ENCODE data around the gene ELOB. TPM values are rescaled to one million over a fixed set of nuclear protein-coding genes. Genes with fewer than 3 reads are reported as not detected.

Gene ELOB
- total RNA-seq (2022; extraction: Qiagen RNA extraction): 397 to 574 TPM (median 505 TPM) in 5 replicates

GRCh38 chr16:2777231-2777902 is at the start of gene ELOB:
TSS of gene ELOB (minus strand) at chr16:2777280. CDS start at chr16:2777239, 41 bp downstream.

GRCh38 chr16:2816751-2817339 is 39.8 kb upstream of the ELOB start, which contains the start of gene PRSS21:
TSS of gene PRSS21 (plus strand) at chr16:2817237. CDS start at chr16:2817269, 32 bp downstream.

DNA sequence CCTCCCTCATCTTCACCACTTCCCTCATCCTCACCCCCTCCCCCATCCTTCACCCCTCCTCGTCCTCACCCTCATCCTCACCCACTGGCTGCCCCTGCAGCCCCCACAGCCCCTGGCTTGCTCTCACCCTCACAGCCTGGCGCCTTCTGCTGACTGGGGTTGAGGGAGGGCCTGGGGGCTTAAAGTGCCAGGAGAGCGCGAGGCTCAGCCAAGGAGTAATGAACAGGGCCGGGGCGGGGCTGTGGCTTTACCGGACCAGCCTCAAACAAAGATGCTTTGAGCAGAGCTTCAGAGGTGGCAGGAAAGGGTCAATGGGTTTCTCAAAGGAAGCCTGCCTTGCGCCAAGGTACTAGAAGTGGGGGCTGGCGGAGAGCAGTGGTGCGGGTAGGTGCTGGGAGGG is 10.3 kb upstream of the ELOB start, which contains the start of gene PRSS33:
Gene PRSS33, minus strand, starts transcription at position 155 of the 400 bp plus-strand sequence. CDS start 1,013 bp downstream, outside the sequence.

GRCh38 chr16:2752035-2752849 is 24.8 kb downstream of the ELOB start, which contains the start of gene SRRM2:
TSS of gene SRRM2 (plus strand) at chr16:2752638. CDS start at chr16:2756365, 3,727 bp downstream.

Other genes with a start within 250 kb of the ELOB start
- gene CEMP1, start 245.9 kb downstream of the ELOB start, total RNA-seq (2022; extraction: Qiagen RNA extraction): not detected in 5 replicates
- 19.4 to 30.2 TPM (median 23.3 TPM) in 5 replicates for gene PDPK1, start 239.3 kb downstream of the ELOB start, total RNA-seq (2022; extraction: Qiagen RNA extraction)
- gene KCTD5, start 94.8 kb downstream of the ELOB start, total RNA-seq (2022; extraction: Qiagen RNA extraction): 38.0 to 43.5 TPM (median 41.8 TPM) in 5 replicates
- gene PRSS27, start 57.1 kb downstream of the ELOB start, total RNA-seq (2022; extraction: Qiagen RNA extraction): 0.82 to 2.2 TPM (median 1.8 TPM) in 5 replicates
- 370 to 412 TPM (median 400 TPM) in 5 replicates for gene SRRM2, start 24.6 kb downstream of the ELOB start, total RNA-seq (2022; extraction: Qiagen RNA extraction)
- gene PRSS33, start 10.3 kb upstream of the ELOB start, total RNA-seq (2022; extraction: Qiagen RNA extraction): not detected in 5 replicates
- gene PRSS41, start 21.2 kb upstream of the ELOB start, total RNA-seq (2022; extraction: Qiagen RNA extraction): not detected in 5 replicates
- 0.16 to 0.32 TPM (median 0.20 TPM) in 3 of 5 replicates, not detected in the others for gene PRSS21, start 40.0 kb upstream of the ELOB start, total RNA-seq (2022; extraction: Qiagen RNA extraction)
- 0.49 to 0.73 TPM (median 0.59 TPM) in 5 replicates for gene ZG16B, start 53.0 kb upstream of the ELOB start, total RNA-seq (2022; extraction: Qiagen RNA extraction)
- gene PRSS22, start 80.9 kb upstream of the ELOB start, total RNA-seq (2022; extraction: Qiagen RNA extraction): 0.84 to 1.2 TPM (median 0.97 TPM) in 5 replicates
- 44.0 to 53.5 TPM (median 50.4 TPM) in 5 replicates for gene FLYWCH2, start 105.9 kb upstream of the ELOB start, total RNA-seq (2022; extraction: Qiagen RNA extraction)
- gene FLYWCH1, start 134.7 kb upstream of the ELOB start, total RNA-seq (2022; extraction: Qiagen RNA extraction): 20.6 to 26.1 TPM (median 25.1 TPM) in 5 replicates
- gene KREMEN2, start 187.0 kb upstream of the ELOB start, total RNA-seq (2022; extraction: Qiagen RNA extraction): 1.4 to 2.5 TPM (median 1.9 TPM) in 5 replicates
- gene PAQR4, start 192.1 kb upstream of the ELOB start, total RNA-seq (2022; extraction: Qiagen RNA extraction): 35.2 to 44.7 TPM (median 43.1 TPM) in 5 replicates
- gene PKMYT1, start 203.2 kb upstream of the ELOB start, total RNA-seq (2022; extraction: Qiagen RNA extraction): 64.8 to 93.9 TPM (median 88.9 TPM) in 5 replicates
- 0.33 to 0.55 TPM (median 0.47 TPM) in 5 replicates for gene CLDN9, start 235.6 kb upstream of the ELOB start, total RNA-seq (2022; extraction: Qiagen RNA extraction)
- gene CLDN6, start 240.9 kb upstream of the ELOB start, total RNA-seq (2022; extraction: Qiagen RNA extraction): 0.25 to 0.44 TPM (median 0.39 TPM) in 5 replicates
- gene TNFRSF12A, start 243.1 kb upstream of the ELOB start, total RNA-seq (2022; extraction: Qiagen RNA extraction): 375 to 617 TPM (median 546 TPM) in 5 replicates
- gene HCFC1R1, start 246.7 kb upstream of the ELOB start, total RNA-seq (2022; extraction: Qiagen RNA extraction): 159 to 256 TPM (median 229 TPM) in 5 replicates
- gene THOC6, start 246.8 kb upstream of the ELOB start, total RNA-seq (2022; extraction: Qiagen RNA extraction): 27.8 to 35.7 TPM (median 33.0 TPM) in 5 replicates